ENCODE measurements around the gene CYS1. TPM values are rescaled to one million over a fixed set of nuclear protein-coding genes. Genes with fewer than 3 reads are reported as not detected.

The CYS1 gene
- total and polyA plus RNA-seq, 11 donors, result 0.42 to 9.1 (median 2.5) TPM

DNA sequence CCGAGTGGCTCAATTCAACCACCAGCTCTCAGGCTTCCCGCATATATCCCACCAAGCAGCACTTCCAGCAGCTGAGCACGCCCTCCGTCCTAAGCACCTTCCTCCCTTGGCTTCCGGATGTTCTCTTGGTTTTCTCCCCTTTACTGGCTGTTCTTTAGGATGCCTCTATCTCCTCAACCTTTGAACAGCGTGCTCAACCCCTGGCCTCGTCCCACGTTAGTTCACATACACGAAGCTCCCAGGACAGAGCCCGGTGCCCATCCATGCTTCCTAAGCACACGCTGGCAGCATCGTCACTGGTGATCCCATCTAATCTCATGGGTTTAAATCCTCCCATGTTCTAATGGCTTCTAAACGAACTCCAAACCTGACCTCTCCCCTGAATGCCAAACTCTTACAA is 3.7 kb downstream of the CYS1 start:
- H3K4me3 ChIP-seq, result no peak overlapping the region
- ATAC-seq (no peak), DNase-seq (no peak)
- peaks cover 0 to 58% (median 14%) of the 10 kb centered on the region in 9 donors for H3K27me3 ChIP-seq
- no peak overlapping the region for H3K27ac ChIP-seq
- WGBS, 4 donors, result 83 to 90% (median 83%) methylated on average over 13 of the region's 13 CpGs
- H3K9me3 ChIP-seq, result no peaks in the 10 kb centered on the region
- H3K4me1 ChIP-seq, result peaks cover 0 to 30% (median 14%) of the 10 kb centered on the region in 12 donors
- H3K36me3 ChIP-seq, result no peaks in the 10 kb centered on the region
- TF ChIP-seq POLR2A (IDR thresholded peaks at IDR 0.05), result no peak
- TF ChIP-seq, protein P1, sequence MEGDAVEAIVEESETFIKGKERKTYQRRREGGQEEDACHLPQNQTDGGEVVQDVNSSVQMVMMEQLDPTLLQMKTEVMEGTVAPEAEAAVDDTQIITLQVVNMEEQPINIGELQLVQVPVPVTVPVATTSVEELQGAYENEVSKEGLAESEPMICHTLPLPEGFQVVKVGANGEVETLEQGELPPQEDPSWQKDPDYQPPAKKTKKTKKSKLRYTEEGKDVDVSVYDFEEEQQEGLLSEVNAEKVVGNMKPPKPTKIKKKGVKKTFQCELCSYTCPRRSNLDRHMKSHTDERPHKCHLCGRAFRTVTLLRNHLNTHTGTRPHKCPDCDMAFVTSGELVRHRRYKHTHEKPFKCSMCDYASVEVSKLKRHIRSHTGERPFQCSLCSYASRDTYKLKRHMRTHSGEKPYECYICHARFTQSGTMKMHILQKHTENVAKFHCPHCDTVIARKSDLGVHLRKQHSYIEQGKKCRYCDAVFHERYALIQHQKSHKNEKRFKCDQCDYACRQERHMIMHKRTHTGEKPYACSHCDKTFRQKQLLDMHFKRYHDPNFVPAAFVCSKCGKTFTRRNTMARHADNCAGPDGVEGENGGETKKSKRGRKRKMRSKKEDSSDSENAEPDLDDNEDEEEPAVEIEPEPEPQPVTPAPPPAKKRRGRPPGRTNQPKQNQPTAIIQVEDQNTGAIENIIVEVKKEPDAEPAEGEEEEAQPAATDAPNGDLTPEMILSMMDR (IDR thresholded peaks at IDR 0.05), result no peak
- intact Hi-C loops (cut with DNase I), result loop anchor here in 1 of 10 donors (10.0 kb wide), 1 partner anchor 588 kb away; no protein-coding TSS in a partner anchor

DNA sequence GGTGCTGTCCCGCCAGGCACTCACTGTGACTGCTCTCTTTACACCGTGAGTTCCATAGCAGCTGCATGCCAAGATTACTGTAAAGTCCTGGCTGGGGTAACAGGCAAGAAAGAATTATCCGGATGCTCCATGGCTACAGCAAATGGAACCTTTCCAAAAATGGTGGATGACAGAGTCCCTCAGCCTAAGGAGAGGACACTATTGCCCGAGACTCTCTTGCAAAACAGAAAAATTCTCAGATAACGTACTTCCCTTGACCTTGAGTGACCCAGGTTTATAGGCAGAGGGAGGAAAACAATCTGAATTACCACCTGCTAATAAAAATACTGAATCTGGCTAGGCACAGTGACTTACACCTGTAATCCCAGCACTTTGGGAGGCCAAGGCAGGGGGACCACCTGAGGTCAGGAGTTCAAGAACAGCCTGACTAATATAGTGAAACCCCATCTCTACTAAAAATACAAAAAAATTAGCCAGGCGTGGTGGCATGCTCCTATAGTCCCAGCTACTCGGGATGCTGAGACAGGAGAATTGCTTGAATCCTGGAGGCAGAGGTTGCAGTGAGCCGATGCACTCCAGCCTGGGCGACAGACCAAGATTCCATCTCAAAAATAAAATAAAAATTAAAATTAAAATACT is 4.5 kb downstream of the CYS1 start:
- Histone ChIP-seq H3K9me3 (no peaks in the 10 kb centered on the region), H3K4me1 (peaks cover 0 to 27% (median 11%) of the 10 kb centered on the region in 12 donors), H3K27me3 (peaks cover 0 to 49% (median 11%) of the 10 kb centered on the region in 9 donors), H3K27ac (no peak overlapping the region), H3K36me3 (no peaks in the 10 kb centered on the region), H3K4me3 (no peak overlapping the region)
- intact Hi-C loops (cut with DNase I), result loop anchor here in 1 of 10 donors (10.0 kb wide), 1 partner anchor 589 kb away; no protein-coding TSS in a partner anchor
- DNase-seq, result no peak
- WGBS, 4 donors, result 58 to 72% (median 65%) methylated on average over 9 of the region's 9 CpGs
- ATAC-seq, result no peak
- TF ChIP-seq POLR2A (IDR thresholded peaks at IDR 0.05), result no peak
- TF ChIP-seq, protein P1 (IDR thresholded peaks at IDR 0.05), result no peak

DNA sequence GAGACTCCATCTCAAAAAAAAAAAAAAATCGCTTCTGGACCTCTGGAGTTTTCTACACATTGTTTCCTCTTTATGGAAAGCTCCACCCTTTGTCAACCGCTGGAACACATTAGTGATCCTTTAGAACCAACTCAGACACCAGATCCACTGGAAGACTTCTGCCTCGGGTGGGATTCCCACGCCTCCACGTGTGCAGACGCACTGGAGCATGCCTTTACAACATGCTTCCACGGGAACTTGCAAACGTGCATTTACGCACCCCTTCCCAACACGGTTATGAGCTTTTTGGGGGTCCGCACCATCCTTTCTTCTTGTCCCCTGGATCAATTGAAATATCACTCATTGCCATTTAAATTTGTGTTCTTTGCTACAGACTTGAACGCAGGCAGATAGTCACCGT is 5.1 kb downstream of the CYS1 start:
- no peaks in the 10 kb centered on the region for H3K9me3 ChIP-seq
- no peaks in the 10 kb centered on the region for H3K36me3 ChIP-seq
- TF ChIP-seq, protein P1 (IDR thresholded peaks at IDR 0.05), result no peak
- TF ChIP-seq POLR2A (IDR thresholded peaks at IDR 0.05), result no peak
- no peak for DNase-seq
- peaks cover 0 to 21% (median 9%) of the 10 kb centered on the region in 12 donors for H3K4me1 ChIP-seq
- H3K27ac ChIP-seq, result no peak overlapping the region
- no peak for ATAC-seq
- WGBS, 4 donors, result 80 to 89% (median 85%) methylated on average over 13 of the region's 13 CpGs
- H3K27me3 ChIP-seq, result peaks cover 0 to 43% (median 5%) of the 10 kb centered on the region in 9 donors
- H3K4me3 ChIP-seq, result no peak overlapping the region
- intact Hi-C loops (cut with DNase I), result loop anchor here in 1 of 10 donors (10.0 kb wide), 1 partner anchor 590 kb away; no protein-coding TSS in a partner anchor

DNA sequence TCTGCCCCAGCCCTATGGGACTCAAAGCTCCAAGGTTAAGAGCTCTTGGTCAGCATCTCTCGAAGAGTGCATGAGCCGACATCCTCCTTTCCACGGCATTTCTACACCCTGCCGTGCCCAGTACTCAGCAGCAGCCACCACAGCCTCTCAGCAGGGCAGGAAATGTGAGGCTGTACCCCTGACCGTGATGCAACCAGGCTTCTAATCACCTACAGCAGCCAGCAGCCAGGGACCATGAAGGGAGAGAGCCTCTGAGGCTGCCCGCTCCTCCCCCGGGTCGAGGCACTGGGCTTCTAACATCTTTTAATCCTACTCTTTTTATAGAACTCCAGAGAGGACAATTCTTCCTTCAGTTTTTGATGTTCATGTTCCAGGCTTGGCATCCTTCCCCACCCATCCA is 6.5 kb downstream of the CYS1 start:
- ATAC-seq (no peak), DNase-seq (no peak)
- Histone ChIP-seq H3K27ac (no peak overlapping the region), H3K4me3 (no peak overlapping the region), H3K4me1 (peaks cover 0 to 14% (median 4%) of the 10 kb centered on the region in 12 donors), H3K9me3 (no peaks in the 10 kb centered on the region), H3K27me3 (peaks cover 0 to 32% (median 0%) of the 10 kb centered on the region in 9 donors), H3K36me3 (no peaks in the 10 kb centered on the region)
- 71 to 76% (median 73%) methylated on average over 6 to 8 of the region's 8 CpGs for WGBS, 4 donors
- TF ChIP-seq POLR2A (IDR thresholded peaks at IDR 0.05), result no peak
- TF ChIP-seq, protein P1 (IDR thresholded peaks at IDR 0.05), result no peak
- intact Hi-C loops (cut with DNase I), result loop anchor here (2.0 to 10.0 kb wide), 7 partner anchors 23 to 591 kb away; no protein-coding TSS in a partner anchor
